Stimulated activated CD4-positive, alpha-beta T cell treated with anti-CD3 and anti-CD28 coated beads, Interleukin-1b, Interleukin-23, amount 100 ng/mL, for 4 hours (primary cell): Measurements from ENCODE around the gene LACTBL1.
A peak's percentile ranks its signal among the peaks of the same experiment; 100 is the strongest.
"Not testable (repeated sequence)": the region's sequence is repeated elsewhere in the genome, so short reads cannot be mapped to it uniquely, and the experiment has no call there.

Experiments
- DNase-seq, 2 donors: peaks; one replicate each; pipeline ENCODE4 v3.0.0-alpha.2; 2020; ENCODE audit warnings: low read depth in 2 of 2

LACTBL1 gene

DNA sequence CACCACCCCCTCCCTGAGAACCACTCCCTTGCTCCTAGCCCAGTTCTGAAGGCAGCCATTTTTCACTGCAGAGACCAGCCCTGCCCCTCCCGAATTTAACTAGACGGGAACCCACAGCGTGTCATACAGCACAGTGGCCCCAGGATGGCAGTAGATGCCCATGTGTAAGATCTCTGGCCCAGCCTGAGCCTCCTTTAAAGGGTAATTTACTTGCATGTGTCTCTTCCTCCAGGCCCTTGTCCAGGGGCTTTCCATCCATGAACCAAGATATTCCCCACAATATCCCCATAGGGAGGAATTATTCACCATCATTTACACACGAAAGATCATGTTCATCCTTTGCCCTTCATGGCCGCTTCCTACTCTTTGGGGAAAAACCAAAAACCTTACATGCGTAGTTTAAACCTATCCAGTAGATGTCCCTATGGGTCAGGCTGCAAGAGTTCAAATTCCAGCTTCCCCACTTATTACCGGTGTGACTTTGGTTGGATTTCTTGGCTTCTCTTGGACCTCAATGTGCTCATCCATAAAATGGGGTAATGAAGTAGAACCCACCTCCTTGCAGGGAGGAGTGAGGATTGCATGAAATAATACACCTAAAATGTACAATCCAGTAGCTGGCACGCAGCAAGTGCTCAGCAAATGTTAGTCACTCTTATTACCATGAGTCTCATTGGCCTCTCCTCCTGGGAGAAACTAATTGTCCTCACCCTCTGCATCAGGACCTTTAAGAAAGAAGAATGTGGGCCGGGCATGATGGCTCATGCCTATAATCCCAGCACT lies 4.0 kb upstream of the LACTBL1 start:
- DNase-seq = peak; percentile 14 to 18

DNA sequence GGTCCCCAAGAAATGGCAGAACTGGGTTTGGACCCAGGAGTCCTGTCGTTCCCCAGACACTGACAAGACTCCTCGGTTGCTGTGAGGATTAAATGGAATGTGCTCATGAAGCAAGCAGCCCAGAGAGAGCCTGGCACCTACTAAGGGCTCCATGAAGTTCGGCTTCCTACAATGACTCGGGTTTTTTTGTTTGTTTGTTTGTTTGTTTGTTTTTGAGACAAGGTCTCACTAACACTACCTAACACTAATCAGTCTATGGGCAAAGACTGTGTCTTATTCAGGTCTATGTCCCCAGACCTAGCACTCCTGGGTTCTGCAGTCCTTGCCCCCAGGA lies 3.4 kb upstream of the LACTBL1 start:
- no peak for DNase-seq

GRCh38 chr1:22975694-22976093 lies 3.0 kb upstream of the LACTBL1 start:
- no peak for DNase-seq

DNA sequence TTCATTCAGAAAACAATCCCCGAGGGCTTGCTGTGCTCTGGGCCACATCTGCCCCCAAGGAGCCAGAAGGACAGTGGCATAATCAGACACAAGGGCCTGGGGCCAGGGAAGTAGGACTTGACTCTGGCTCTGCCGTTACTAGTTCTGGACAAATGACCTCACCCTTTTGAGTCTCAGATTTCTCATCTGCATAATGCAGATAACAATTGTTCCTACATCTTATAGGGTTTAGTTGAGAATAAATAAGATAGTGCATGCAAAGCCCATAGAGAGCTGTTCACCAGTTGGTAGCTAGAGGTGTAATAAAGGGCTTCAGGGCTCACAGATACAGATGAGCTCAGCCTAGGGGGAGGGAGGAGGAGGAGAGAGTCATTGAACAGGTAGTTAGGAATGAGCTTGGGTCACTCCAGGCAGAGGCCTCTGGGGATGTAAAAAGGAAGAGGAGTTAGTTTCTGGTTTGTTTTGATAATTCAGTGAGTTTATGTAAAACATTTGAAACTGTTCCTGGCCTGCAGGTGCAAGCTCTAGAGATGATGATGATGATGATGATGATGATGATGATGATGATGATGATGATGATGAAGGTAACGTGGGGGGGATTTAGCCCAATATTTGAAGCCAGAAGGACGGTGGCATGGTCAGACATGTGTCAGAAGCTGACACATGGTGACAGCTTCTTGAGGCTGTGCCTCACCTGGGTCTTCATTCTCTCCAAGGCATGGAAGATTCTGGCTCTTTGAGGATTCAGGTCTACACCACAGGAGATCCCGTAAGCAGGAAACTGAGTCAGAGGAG lies 858 bp downstream of the LACTBL1 start:
- DNase-seq = no peak

- DNase-seq = no peak
Observed at GRCh38 chr1:22971161-22971560, 1.5 kb downstream of the LACTBL1 start.

- no peak for DNase-seq
Observed at GRCh38 chr1:22970096-22970495, 2.6 kb downstream of the LACTBL1 start.

DNA sequence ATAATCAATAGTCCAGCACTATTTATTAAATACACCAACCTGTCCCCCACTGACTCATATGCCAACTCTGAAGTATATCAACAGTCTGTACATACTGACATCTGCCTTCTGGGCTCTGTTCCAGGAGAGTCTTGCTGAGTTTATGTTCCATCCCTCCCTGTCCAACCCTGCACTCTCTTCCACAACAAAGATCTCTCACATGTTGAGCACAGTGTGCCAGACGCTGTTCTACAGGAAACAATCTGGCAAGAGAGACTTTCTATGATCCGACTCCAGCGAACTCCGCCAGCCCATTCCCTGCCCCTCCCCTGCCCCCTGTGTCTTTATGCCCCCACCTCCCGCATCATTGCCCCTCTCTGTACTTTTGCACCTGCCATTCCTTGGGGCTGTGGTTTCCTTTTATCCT lies 3.4 kb downstream of the LACTBL1 start:
- no peak for DNase-seq

DNA sequence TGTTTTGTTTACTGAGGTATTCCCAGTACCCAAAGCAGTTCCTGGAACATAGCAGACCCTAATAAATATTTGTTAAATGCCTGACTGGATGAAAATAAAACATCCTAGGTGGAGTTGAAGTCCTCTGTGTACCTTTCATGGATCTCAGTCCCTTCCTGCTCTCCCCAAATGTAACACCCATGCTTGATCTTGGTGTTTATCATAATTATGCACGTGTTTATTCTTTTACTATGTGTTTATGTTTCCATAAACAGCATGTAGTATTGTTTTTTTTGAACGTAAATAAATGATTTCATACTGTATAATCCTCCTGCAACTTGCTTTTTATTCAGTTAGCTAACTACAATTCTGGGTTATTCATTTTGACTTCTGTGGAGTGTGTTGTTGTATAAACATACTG lies 4.8 kb downstream of the LACTBL1 start:
- no peak for DNase-seq

- DNase-seq = no peak
Observed at GRCh38 chr1:22966309-22966708, 6.4 kb downstream of the LACTBL1 start.

DNA sequence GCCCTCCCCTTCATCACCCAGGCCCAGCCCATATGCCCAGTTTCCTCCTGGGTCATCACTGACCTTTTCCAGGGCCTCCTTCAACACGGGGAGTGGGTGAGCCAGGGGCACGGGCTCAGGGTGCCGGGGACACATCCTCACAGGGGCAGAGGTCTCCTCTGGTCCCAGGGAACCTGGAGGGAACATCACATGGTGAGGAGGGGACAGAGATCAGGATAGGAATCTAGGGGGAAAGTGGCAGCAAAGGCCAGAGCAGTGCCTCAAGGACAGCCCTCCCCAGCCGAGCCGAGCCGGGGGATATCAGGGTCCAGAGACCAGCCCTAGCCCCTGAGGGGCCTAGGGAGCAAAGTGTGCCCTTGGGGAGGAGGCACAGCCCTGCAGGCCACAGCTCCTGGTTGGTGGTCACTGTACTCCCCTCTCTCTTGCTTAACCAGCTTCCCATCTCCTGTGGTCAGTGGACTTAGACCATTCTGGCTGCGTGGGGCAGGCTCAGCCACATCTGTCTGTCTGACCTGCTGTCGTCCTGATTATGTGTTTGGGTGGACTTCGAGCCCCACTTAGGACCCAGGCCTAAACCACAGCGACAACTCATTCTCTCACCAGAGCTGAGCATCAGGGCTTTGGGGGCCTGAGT lies 9.5 kb downstream of the LACTBL1 start:
- DNase-seq = no peak

GRCh38 chr1:22962558-22962957 lies 10.1 kb downstream of the LACTBL1 start:
- DNase-seq = no peak

GRCh38 chr1:22959545-22960360 lies 12.9 kb downstream of the LACTBL1 start:
- DNase-seq = no peak

DNA sequence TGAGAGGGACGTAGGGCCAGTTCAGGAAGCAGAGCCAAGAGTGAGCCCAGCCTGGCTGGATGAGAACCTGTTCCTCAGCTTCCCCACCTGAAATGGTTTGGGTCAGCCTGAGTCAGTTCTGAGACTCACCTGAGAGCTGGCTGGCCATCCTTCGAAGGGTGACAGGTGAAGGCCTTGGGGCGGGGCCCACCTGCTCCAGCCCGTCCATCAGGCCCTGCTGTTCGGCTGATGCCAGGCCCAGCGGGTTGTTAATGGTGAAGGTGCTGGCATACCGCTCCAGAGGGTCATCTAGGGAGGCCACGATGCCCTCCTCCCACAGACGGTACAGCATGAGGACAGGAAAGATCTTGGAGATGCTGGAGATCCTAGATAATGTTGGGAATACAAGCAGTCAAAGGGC lies 14.1 kb downstream of the LACTBL1 start:
- no peak for DNase-seq

DNA sequence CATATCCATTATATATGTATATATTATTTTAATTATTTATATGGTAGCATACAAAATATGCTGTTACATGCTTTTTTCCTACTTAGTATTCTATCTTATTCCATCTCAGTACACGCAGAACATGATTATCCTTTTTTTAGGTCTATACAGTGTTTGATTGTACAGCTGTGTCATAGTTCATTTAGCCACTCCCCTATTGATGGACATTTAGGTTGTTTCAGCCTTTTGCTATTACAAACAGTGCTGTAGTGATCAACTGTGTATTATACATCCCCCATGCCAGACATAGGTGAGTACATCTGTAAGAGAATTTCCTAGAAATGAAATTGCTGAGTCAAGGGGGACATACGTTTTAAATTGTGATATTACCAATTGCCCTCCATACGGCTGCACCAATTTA lies 15.6 kb downstream of the LACTBL1 start:
- DNase-seq = no peak

DNA sequence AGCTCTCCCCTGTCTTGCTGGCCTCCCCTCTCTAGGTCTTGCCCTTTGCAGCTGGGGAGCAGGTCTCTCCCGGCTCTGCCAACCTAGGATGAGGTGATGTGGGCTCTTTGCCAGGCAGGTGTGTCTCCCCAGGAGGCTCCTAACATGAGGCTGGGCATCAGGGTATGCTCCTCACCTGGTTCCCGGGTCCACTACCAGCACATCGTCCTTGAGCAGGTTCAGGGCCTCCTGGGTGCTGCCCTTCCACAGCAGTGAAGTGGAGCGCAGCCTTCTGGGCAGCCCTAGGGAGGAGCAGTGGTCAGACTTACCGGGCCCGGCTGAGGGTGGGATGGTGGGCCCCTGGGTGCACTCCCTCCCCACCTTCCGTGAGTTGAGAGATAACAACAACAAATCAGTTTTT lies 17.5 kb downstream of the LACTBL1 start:
- no peak for DNase-seq

- no peak for DNase-seq
Observed at GRCh38 chr1:22953740-22954141, 18.9 kb downstream of the LACTBL1 start.

DNA sequence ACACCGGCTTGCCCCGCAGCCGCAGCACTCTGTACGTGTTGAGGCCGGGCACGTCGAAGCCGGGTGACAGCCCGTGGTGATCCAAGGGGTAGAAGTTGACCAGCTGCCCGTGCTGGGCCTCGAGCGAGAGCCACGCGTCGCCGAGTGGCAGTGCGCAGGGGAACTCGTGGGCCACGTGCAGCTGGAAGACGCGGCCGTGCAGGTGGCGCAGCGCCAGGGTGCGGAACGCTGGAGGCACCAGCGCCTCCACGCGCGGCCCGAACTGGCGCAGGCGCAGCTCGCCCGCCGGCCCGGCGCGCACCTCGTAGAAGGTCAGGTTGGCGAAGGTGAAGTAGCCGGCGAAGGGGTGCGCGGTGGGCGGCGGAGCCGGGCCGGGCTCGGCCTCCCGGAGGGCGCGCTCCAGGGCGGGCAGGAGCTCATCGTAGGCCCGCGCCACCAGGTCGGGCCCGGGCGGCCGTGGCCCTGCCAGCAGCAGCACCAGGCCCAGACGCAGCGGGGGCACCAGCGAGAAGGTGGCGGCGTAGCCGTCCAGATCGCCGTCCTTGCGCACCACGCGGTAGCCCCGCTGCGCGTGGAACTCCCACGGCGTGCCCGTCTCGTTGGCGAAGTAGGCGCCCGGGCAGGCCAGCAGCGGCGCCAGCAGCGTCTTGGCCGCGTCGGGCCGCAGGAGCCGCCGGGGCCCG lies 19.5 kb downstream of the LACTBL1 start:
- no peak for DNase-seq

DNA sequence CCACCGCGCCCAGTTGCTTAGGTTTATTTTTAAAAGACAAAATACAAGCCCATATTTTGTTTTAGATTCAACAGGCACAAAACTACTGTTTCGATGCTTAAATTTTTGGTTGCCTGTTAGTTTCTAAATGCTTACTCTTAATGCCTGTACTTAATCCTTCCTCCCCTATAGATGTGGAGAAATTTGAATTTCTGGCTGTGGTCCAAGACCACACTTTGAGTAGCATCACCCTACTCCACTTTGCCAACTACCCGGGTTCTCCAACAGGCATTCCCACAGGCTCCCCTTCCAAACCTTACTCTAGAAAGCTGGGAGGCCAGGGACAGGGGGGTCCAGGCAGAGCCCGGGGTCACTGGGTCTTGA lies 20.0 kb downstream of the LACTBL1 start:
- DNase-seq = no peak

DNA sequence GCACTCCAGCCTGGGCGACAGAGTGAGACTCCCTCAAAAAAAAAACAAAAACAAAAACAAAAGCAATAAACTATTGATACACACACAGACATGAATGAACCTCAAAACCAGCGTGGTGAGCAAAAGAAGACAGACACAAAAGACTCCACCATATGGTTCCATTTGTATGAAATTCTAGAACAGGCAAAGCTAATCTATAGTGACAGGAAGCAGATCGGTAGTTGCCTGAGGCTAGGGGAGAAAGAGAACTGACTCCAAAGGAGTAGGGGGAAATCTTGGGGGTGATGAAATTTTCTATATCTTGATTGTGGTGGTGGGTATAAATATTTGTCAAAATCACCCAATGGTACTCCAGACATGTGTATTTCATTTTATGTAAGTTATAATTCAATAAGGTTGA lies 20.9 kb downstream of the LACTBL1 start:
- no peak for DNase-seq

GRCh38 chr1:22949822-22950331 lies 22.8 kb downstream of the LACTBL1 start:
- DNase-seq = no peak

DNA sequence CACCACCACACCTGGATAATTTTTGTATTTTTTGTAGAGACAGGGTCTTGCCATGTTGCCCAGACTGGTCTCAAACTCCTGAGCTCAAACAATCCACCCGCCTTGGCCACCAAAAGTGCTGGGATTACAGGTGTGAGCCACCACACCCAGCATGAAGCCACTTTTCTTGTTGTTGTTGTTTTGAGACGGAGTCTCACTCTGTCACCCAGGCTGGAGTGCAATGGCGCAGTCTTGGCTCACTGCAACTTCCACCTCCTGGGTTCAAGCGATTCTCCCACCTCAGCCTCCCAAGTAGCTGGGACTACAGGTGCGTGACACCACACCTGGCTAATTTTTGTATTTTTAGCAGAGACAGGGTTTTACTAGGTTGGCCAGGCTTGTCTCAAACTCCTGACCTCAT lies 27.5 kb downstream of the LACTBL1 start:
- not testable (repeated sequence) for DNase-seq
